Measurements from ENCODE around the gene ZC3H12C. TPM values are rescaled to one million over a fixed set of nuclear protein-coding genes. Genes with fewer than 3 reads are reported as not detected.

The ZC3H12C gene
- total and polyA plus RNA-seq, 4 donors = 3.4 to 27.1 (median 9.1) TPM

DNA sequence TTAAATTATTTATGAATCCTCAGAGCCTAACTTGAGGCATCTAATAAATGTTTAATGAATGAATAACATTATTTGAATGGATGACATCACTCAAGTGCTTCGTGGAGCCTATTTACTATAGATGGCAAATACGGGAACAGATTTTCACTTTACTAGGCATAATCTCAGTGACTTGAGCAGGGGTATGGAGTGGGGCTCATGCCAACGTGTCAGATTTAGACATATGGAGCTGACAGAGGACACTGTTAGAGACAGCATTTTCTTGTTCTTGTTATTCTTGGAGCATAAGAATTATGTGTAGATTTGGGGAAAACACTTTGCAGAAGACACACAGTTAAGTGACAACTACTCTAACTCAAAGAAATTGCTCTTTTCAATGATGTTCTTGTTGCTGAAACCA, 124.7 kb downstream of the ZC3H12C start:
- no peak for DNase-seq
- 63 to 76% methylated on average over 3 of the region's 3 CpGs for WGBS, 2 donors
- TF ChIP-seq, protein P1, sequence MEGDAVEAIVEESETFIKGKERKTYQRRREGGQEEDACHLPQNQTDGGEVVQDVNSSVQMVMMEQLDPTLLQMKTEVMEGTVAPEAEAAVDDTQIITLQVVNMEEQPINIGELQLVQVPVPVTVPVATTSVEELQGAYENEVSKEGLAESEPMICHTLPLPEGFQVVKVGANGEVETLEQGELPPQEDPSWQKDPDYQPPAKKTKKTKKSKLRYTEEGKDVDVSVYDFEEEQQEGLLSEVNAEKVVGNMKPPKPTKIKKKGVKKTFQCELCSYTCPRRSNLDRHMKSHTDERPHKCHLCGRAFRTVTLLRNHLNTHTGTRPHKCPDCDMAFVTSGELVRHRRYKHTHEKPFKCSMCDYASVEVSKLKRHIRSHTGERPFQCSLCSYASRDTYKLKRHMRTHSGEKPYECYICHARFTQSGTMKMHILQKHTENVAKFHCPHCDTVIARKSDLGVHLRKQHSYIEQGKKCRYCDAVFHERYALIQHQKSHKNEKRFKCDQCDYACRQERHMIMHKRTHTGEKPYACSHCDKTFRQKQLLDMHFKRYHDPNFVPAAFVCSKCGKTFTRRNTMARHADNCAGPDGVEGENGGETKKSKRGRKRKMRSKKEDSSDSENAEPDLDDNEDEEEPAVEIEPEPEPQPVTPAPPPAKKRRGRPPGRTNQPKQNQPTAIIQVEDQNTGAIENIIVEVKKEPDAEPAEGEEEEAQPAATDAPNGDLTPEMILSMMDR (IDR thresholded peaks at IDR 0.05; ENCODE audit: control extremely low read depth, extremely low read depth) = no peak
- Histone ChIP-seq H3K9ac (ENCODE audit: insufficient read depth in 1 of 2, low read length in 2 of 2) (no peak overlapping the region), H3K27me3 (ENCODE audit: control insufficient read depth in 3 of 3, insufficient read depth in 3 of 3, low read length in 2 of 3) (no peaks in the 10 kb centered on the region), H3K9me3 (ENCODE audit: control insufficient read depth in 4 of 4, insufficient read depth in 3 of 4, low read length in 3 of 4) (no peaks in the 10 kb centered on the region), H3K36me3 (ENCODE audit: control insufficient read depth in 4 of 4, insufficient read depth in 4 of 4, low read length in 4 of 4) (peaks cover 0 to 5% (median 0%) of the 10 kb centered on the region in 4 donors), H3K4me3 (no peak overlapping the region), H3K27ac (ENCODE audit: low read depth in 1 of 2, low read length in 1 of 2) (no peak overlapping the region), H3K4me1 (ENCODE audit: control insufficient read depth in 5 of 5, insufficient read depth in 5 of 5, low read length in 5 of 5) (peaks cover 0 to 4% (median 0%) of the 10 kb centered on the region in 5 donors)
- ATAC-seq (ENCODE audit: insufficient read depth, low FRiP score) = no peak

DNA sequence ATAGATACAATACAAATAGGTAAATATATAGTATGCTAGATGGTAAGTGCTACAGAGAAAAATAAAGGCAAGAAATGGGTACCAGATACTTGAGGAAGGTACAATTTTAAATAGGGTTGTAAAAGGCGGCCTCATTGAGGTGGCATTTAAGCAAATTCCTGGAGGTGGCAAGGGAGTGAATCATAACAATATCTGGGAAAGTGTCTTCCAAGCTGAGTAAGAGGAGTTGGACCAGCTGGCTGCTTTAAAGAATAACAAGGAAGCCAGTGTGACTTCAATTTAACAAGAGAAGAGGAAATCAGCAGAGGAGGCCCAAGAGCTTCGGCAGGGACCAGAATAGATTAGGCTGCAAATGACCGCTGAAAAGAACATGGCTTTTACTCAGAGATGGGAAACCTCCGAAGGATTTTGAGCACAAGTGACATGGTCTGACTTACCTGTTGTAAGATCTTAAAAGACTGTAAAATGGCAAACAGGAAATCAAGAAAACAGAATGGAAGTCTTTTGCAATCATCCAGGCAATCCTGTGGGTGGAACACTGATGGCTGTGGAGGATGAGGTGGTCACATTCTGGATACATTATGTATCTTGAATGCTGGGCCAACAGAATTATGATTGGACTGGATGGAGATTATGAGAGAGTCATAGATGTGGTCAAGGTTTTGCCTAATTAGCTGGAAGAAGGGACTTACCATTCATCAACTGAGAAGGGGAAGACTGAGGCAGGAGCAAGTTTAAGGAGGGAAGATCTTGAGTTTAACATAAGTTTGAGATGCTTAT, 126.0 kb downstream of the ZC3H12C start:
- no peak overlapping the region for H3K9ac ChIP-seq (ENCODE audit: insufficient read depth in 1 of 2, low read length in 2 of 2)
- no peaks in the 10 kb centered on the region for H3K9me3 ChIP-seq (ENCODE audit: control insufficient read depth in 4 of 4, insufficient read depth in 3 of 4, low read length in 3 of 4)
- peaks cover 0 to 5% (median 0%) of the 10 kb centered on the region in 4 donors for H3K36me3 ChIP-seq (ENCODE audit: control insufficient read depth in 4 of 4, insufficient read depth in 4 of 4, low read length in 4 of 4)
- no peaks in the 10 kb centered on the region for H3K27me3 ChIP-seq (ENCODE audit: control insufficient read depth in 3 of 3, insufficient read depth in 3 of 3, low read length in 2 of 3)
- no peak for DNase-seq
- no peak overlapping the region for H3K4me3 ChIP-seq
- WGBS, 2 donors = 92 to 94% methylated on average over 4 of the region's 4 CpGs
- no peak for ATAC-seq (ENCODE audit: insufficient read depth, low FRiP score)
- TF ChIP-seq, protein P1 (IDR thresholded peaks at IDR 0.05; ENCODE audit: control extremely low read depth, extremely low read depth) = no peak
- H3K4me1 ChIP-seq (ENCODE audit: control insufficient read depth in 5 of 5, insufficient read depth in 5 of 5, low read length in 5 of 5) = peaks cover 0 to 4% (median 0%) of the 10 kb centered on the region in 5 donors
- no peak overlapping the region for H3K27ac ChIP-seq (ENCODE audit: low read depth in 1 of 2, low read length in 1 of 2)

Other genes starting within 250 kb of the ZC3H12C start
- 100 to 1,000 TPM in 1 of 2 donors, 10 to 100 TPM in 1; 78.2 to 144 TPM for gene RDX, start 203.2 kb downstream of the ZC3H12C start, total RNA-seq
- gene RDX, start 203.2 kb downstream of the ZC3H12C start, polyA plus RNA-seq = 10 to 100 TPM; 21.8 to 40.2 TPM